IMR-90 (cell line): ENCODE results near the gene SAMSN1. TPM values are rescaled to one million over a fixed set of nuclear protein-coding genes. Genes with fewer than 3 reads are reported as not detected.

Source experiments
- ATAC-seq: fragments of 200-7000 bp; cut with Tn5 transposase; 2 replicates; pipeline ENCODE4 v1.9.1; 2020; ENCODE audit warnings: low read depth, mild to moderate bottlenecking, moderate library complexity
- BruUV-seq: library from RNA; stranded (reverse); fragments of 400-500 nt; replicated peaks from 2 replicates; lab custom pipeline; 2021; lab: Mats Ljungman, UMichigan
- CTCF ChIA-PET: fragments of 300-600 bp; formaldehyde crosslinking; extraction: SDS; loops from one replicate; lab custom pipeline; 2021; ENCODE audit warnings: antibody characterized with exemption; lab: Yijun Ruan, JAX
- POLR2A ChIA-PET: fragments of 300-600 bp; sonication (Branson Sonifier 250); formaldehyde crosslinking; loops from one replicate; lab custom pipeline; 2022; ENCODE audit warnings: antibody characterized with exemption; ENCODE audit not compliant: unreplicated experiment; lab: Charles Lee
- DNase-seq: peaks from one replicate; pipeline ENCODE4 v3.0.0; 2013
- H2AFZ ChIP-seq: replicated peaks from 2 replicates; pipeline ENCODE3; 2013; ENCODE audit warnings: low read length, mild to moderate bottlenecking; ENCODE audit not compliant: poor library complexity
- H2AK5ac ChIP-seq: 2 replicates; pipeline ENCODE4 v1.6.1; 2013; ENCODE audit warnings: low read depth, low read length, inconsistent platforms
- H2AK9ac ChIP-seq: replicated peaks from 2 replicates; pipeline ENCODE3; 2013; ENCODE audit warnings: mild to moderate bottlenecking, low read depth, low read length, moderate library complexity; ENCODE audit not compliant: poor library complexity
- H2BK120ac ChIP-seq: 2 replicates; pipeline ENCODE4 v1.6.1; 2013; ENCODE audit warnings: low read depth, low read length, inconsistent platforms
- H2BK15ac ChIP-seq: 3 replicates; pipeline ENCODE4 v1.6.1; 2013; ENCODE audit warnings: low read depth, low read length, inconsistent platforms
- H2BK20ac ChIP-seq: 2 replicates; pipeline ENCODE4 v1.6.1; 2013; ENCODE audit warnings: low read depth, mild to moderate bottlenecking, inconsistent platforms, low read length, moderate library complexity
- H2BK5ac ChIP-seq: 2 replicates; pipeline ENCODE4 v1.6.1; 2013; ENCODE audit warnings: mild to moderate bottlenecking, low read depth, low read length, inconsistent platforms; ENCODE audit not compliant: poor library complexity, severe bottlenecking
- H3K14ac ChIP-seq: replicated peaks from 2 replicates; pipeline ENCODE4 v1.6.1; 2013; ENCODE audit warnings: low read depth, low read length, inconsistent platforms
- H3K18ac ChIP-seq: 2 replicates; pipeline ENCODE4 v1.6.1; 2013; ENCODE audit warnings: low read depth, low read length, control low read depth
- H3K23ac ChIP-seq: 2 replicates; pipeline ENCODE4 v1.6.1; 2013; ENCODE audit warnings: low read depth, low read length, inconsistent platforms
- H3K27ac ChIP-seq: 2 replicates; pipeline ENCODE4 v1.5.1; 2013; ENCODE audit warnings: mild to moderate bottlenecking, control low read depth, low read length; ENCODE audit not compliant: insufficient read depth
- H3K27me3 ChIP-seq: 2 replicates; pipeline ENCODE4 v1.6.1; 2013; ENCODE audit warnings: low read length; ENCODE audit not compliant: control insufficient read depth, insufficient read depth
- H3K36me3 ChIP-seq: 2 replicates; pipeline ENCODE4 v1.6.1; 2013; ENCODE audit warnings: low read length, mixed read lengths; ENCODE audit not compliant: control insufficient read depth, insufficient read depth
- H3K4ac ChIP-seq: 2 replicates; pipeline ENCODE4 v1.6.1; 2013; ENCODE audit warnings: low read depth, low read length, inconsistent platforms
- H3K4me1 ChIP-seq: 2 replicates; pipeline ENCODE4 v1.6.1; 2013; ENCODE audit warnings: low read length, mixed read lengths; ENCODE audit not compliant: control insufficient read depth, insufficient read depth
- H3K4me2 ChIP-seq: 2 replicates; pipeline ENCODE4 v1.6.1; 2013; ENCODE audit warnings: low read depth, mild to moderate bottlenecking, control low read depth, low read length, moderate library complexity
- H3K4me3 ChIP-seq: 2 replicates; pipeline ENCODE4 v1.5.1; 2013; ENCODE audit warnings: low read depth, mild to moderate bottlenecking, control low read depth, low read length, moderate library complexity; ENCODE audit not compliant: insufficient read depth
- H3K56ac ChIP-seq: 2 replicates; pipeline ENCODE4 v1.6.1; 2013; ENCODE audit warnings: low read length, inconsistent platforms; ENCODE audit not compliant: insufficient read depth; ENCODE audit errors: extremely low read depth
- H3K79me1 ChIP-seq, 2 experiments: 2 replicates each; pipeline ENCODE4 v1.6.1; 2013; ENCODE audit warnings: low read length in 2 of 2, inconsistent platforms in 1 of 2, low read depth in 1 of 2
- H3K9ac ChIP-seq: 2 replicates; pipeline ENCODE4 v1.6.1; 2013; ENCODE audit warnings: low read depth, low read length, control low read depth
- H3K9me1 ChIP-seq: 2 replicates; pipeline ENCODE4 v1.6.1; 2013; ENCODE audit warnings: low read length, inconsistent platforms; ENCODE audit not compliant: insufficient read depth
- H3K9me3 ChIP-seq: 2 replicates; pipeline ENCODE4 v1.6.1; 2013; ENCODE audit warnings: low read length; ENCODE audit not compliant: control insufficient read depth, insufficient read depth
- H4K20me1 ChIP-seq: 2 replicates; pipeline ENCODE4 v1.6.1; 2013; ENCODE audit warnings: low read length, inconsistent platforms; ENCODE audit not compliant: insufficient read depth
- H4K5ac ChIP-seq: 2 replicates; pipeline ENCODE4 v1.6.1; 2013; ENCODE audit warnings: mild to moderate bottlenecking, low read depth, low read length, control low read depth
- H4K8ac ChIP-seq, 2 experiments: 2 replicates each; pipeline ENCODE4 v1.6.1; 2013; ENCODE audit warnings: low read depth in 2 of 2, low read length in 2 of 2, control low read depth in 1 of 2, inconsistent platforms in 1 of 2
- H4K91ac ChIP-seq: 2 replicates; pipeline ENCODE4 v1.6.1; 2013; ENCODE audit warnings: low read depth, low read length, inconsistent platforms; ENCODE audit not compliant: insufficient read depth
- BHLHE40 ChIP-seq: fragments of 150-350 bp; IDR thresholded peaks from 2 replicates; pipeline ENCODE4 v1.6.1; 2016; ENCODE audit warnings: mild to moderate bottlenecking, low read depth, low read length
- CHD1 ChIP-seq: IDR thresholded peaks from 2 replicates; pipeline ENCODE4 v1.6.1; 2012; ENCODE audit warnings: low read depth, low read length, improper control_type of control experiment
- FOS ChIP-seq: fragments of 150-350 bp; IDR thresholded peaks from 2 replicates; pipeline ENCODE4 v1.6.1; 2016; ENCODE audit warnings: low read depth, low read length
- MAFK ChIP-seq: IDR thresholded peaks from 2 replicates; pipeline ENCODE4 v1.6.1; 2012; ENCODE audit warnings: low read depth, low read length, improper control_type of control experiment
- MAZ ChIP-seq: IDR thresholded peaks from 2 replicates; pipeline ENCODE4 v1.6.1; 2012; ENCODE audit warnings: low read depth, mild to moderate bottlenecking, low read length, improper control_type of control experiment, moderate library complexity, borderline replicate concordance
- MXI1 ChIP-seq: IDR thresholded peaks from 2 replicates; pipeline ENCODE4 v1.6.1; 2012; ENCODE audit warnings: low read depth, mild to moderate bottlenecking, low read length, moderate library complexity, borderline replicate concordance
- POLR2A ChIP-seq: IDR thresholded peaks from 2 replicates; pipeline ENCODE4 v1.6.1; 2012; ENCODE audit warnings: mild to moderate bottlenecking, low read depth, low read length
- USF2 ChIP-seq: fragments of 150-350 bp; IDR thresholded peaks from 2 replicates; pipeline ENCODE4 v1.6.1; 2017; ENCODE audit warnings: mild to moderate bottlenecking, antibody characterized with exemption, low read length, low read depth
- WGBS, 2 experiments: methylation state at CpG; one replicate each; pipeline versions ENCODE4 v1.1.5 to v1.1.7; 2013; ENCODE audit warnings: missing lambda C conversion rate in 2 of 2; ENCODE audit not compliant: insufficient read length in 1 of 2; ENCODE audit errors: extremely low coverage in 2 of 2; 5-methylcytosine and 5-hydroxymethylcytosine counted together
- dilution Hi-C: fragments of 300-500 bp; cut with HindIII; formaldehyde crosslinking; loops from one replicate; pipeline ENCODE4 v1.14.3; 2018; ENCODE audit warnings: low sequenced_read_pairs; ENCODE audit not compliant: unreplicated experiment
- in situ Hi-C: fragments of 300-500 bp; cut with MboI; formaldehyde crosslinking; loops from 3 replicates; pipeline ENCODE4 v1.14.3; 2019; ENCODE audit warnings: low sequenced_read_pairs, inconsistent platforms, mixed read lengths
- intact Hi-C: fragments of 100-400 bp; cut with micrococcal nuclease; formaldehyde crosslinking; loops from 2 replicates; pipeline ENCODE4 v1.10.0; 2022
- polyA plus RNA-seq, 3 experiments: library from polyadenylated mRNA; depleted of rRNA; stranded (reverse); fragments of >200 nt; gene quantifications; 2 replicates each; pipeline ENCODE4 v1.2.3, GENCODE V29; 2012; ENCODE audit warnings: low replicate concordance in 1 of 3
- total RNA-seq: library from RNA; depleted of rRNA; stranded (reverse); fragments of >200 nt; gene quantifications from 2 replicates; pipeline ENCODE4 v1.2.3, GENCODE V29; 2012

SAMSN1 gene
- total and polyA plus RNA-seq, 2 of the 4 experiments (the other 2 are of a cell fraction) = not detected

GRCh38 chr21:14454016-14455009, 91.8 kb downstream of the SAMSN1 start (continued):
- no peak for TF ChIP-seq MAFK

DNA sequence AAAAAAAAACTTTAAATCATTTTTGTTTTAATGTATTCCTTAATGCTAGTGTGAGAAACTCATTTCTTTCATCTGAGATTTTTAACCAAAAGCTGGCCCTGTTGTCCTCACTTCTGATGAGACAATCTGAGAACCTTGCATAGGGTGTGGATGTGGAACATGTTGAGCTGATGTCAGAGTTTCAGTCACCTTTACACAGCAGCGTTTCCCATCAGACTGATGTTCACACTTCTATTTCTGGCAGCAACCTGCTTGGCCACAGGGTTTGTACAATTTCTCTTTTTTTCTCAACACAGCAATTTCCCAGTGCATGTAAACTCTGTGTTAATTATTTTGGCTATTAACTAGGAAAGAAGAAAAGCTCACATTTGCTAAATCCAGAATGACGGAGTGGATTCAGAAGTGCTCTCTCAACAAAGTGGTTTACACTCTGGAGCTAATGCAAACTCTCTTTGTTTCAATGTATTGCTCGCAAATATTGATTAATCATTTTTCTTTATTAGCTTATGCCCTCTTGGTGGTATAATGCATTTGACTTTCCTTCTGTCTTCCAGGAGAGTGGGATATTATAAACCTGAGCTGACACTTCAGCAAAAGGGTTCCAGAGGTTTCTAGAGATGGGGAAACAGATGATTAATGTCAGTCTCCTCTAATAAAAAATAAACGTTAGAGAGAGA, 92.6 kb downstream of the SAMSN1 start:
- TF ChIP-seq USF2 (no peak), CHD1 (no peak), POLR2A (no peak), MXI1 (no peak), MAZ (no peak), FOS (no peak), BHLHE40 (no peak)
- Histone ChIP-seq H3K36me3 (no peaks in the 10 kb centered on the region), H3K9me3 (no peaks in the 10 kb centered on the region), H4K20me1 (no peaks in the 10 kb centered on the region), H3K9me1 (no peaks in the 10 kb centered on the region), H2BK120ac (no peak overlapping the region), H2BK20ac (no peak overlapping the region), H2BK15ac (no peak overlapping the region), H3K18ac (no peak overlapping the region), H3K9ac (no peak overlapping the region), H3K27ac (no peak overlapping the region), H3K79me1 (no peaks in the 10 kb centered on the region), H3K14ac (no peak overlapping the region), H3K56ac (no peak overlapping the region), H2AFZ (no peak overlapping the region), H4K91ac (no peak overlapping the region), H3K4me2 (no peak overlapping the region), H3K27me3 (no peaks in the 10 kb centered on the region), H2BK5ac (no peak overlapping the region), H3K4ac (no peak overlapping the region), H3K4me1 (no peaks in the 10 kb centered on the region), H3K4me3 (no peak overlapping the region), H2AK9ac (no peak overlapping the region), H3K23ac (no peak overlapping the region), H4K5ac (no peak overlapping the region), H4K8ac (no peak overlapping the region), H2AK5ac (no peak overlapping the region)
- in situ Hi-C loops (no loop called here), intact Hi-C loops (no loop called here), dilution Hi-C loops (no loop called here)
- no TSS peak for BruUV-seq
- ChIA-PET CTCF (interaction anchor here (0.7 kb wide), 2 partner anchors 35 to 57 kb away, joined by 3 to 7 read pairs; no protein-coding TSS in a partner anchor), POLR2A (no interaction called here)
- DNase-seq (no peak), ATAC-seq (no peak)
- no CpG with 5 or more reads among the region's 4 CpGs for WGBS, 2 experiments
